ENCODE measurements around the gene SPDYE4. TPM values are rescaled to one million over a fixed set of nuclear protein-coding genes. Genes with fewer than 3 reads are reported as not detected.

The SPDYE4 gene
- polyA plus RNA-seq, 1 experiment = not detected

- Histone ChIP-seq H3K27ac (ENCODE audit: low read depth, low read length) (no peak overlapping the region), H3K9me3 (ENCODE audit: control insufficient read depth, insufficient read depth, low read length) (no peaks in the 10 kb centered on the region), H3K4me3 (ENCODE audit: low read depth, low read length) (no peak overlapping the region), H3K27me3 (ENCODE audit: control insufficient read depth, insufficient read depth, low read length) (peaks cover 8% of the 10 kb centered on the region)
- TF ChIP-seq CTCF (IDR thresholded peaks at IDR 0.05; ENCODE audit: low read depth, low read length) = no peak
- ChIA-PET CTCF (interaction anchor here (1.8 kb wide), 1 partner anchor 398 kb away, joined by 4 read pairs; no protein-coding TSS in a partner anchor), POLR2A (no interaction called here)
- no peak for DNase-seq (ENCODE audit: low read depth, low spot score)
Observed at GRCh38 chr17:8782176-8782575, 23.8 kb upstream of the SPDYE4 start.

- H3K4me3 ChIP-seq (ENCODE audit: low read depth, low read length) = no peak overlapping the region
- no peak overlapping the region for H3K27ac ChIP-seq (ENCODE audit: low read depth, low read length)
- POLR2A ChIA-PET = no interaction called here
- H3K27me3 ChIP-seq (ENCODE audit: control insufficient read depth, insufficient read depth, low read length) = peaks cover 10% of the 10 kb centered on the region
- no peak for TF ChIP-seq CTCF (IDR thresholded peaks at IDR 0.05; ENCODE audit: low read depth, low read length)
- DNase-seq (ENCODE audit: low read depth, low spot score) = no peak
- CTCF ChIA-PET = interaction anchor here (1.8 kb wide), 1 partner anchor 398 kb away, joined by 4 read pairs; no protein-coding TSS in a partner anchor
- H3K9me3 ChIP-seq (ENCODE audit: control insufficient read depth, insufficient read depth, low read length) = no peaks in the 10 kb centered on the region
Observed at GRCh38 chr17:8781776-8782175, 23.4 kb upstream of the SPDYE4 start.

GRCh38 chr17:8776881-8777280, 18.5 kb upstream of the SPDYE4 start:
- ChIA-PET POLR2A (no interaction called here), CTCF (interaction anchor here (1.5 to 2.5 kb wide), 2 partner anchors 9 to 366 kb away, joined by 8 to 20 read pairs; no protein-coding TSS in a partner anchor)
- no peak for DNase-seq (ENCODE audit: low read depth, low spot score)
- Histone ChIP-seq H3K27ac (ENCODE audit: low read depth, low read length) (no peak overlapping the region), H3K4me3 (ENCODE audit: low read depth, low read length) (no peak overlapping the region), H3K9me3 (ENCODE audit: control insufficient read depth, insufficient read depth, low read length) (no peaks in the 10 kb centered on the region), H3K27me3 (ENCODE audit: control insufficient read depth, insufficient read depth, low read length) (peaks cover 11% of the 10 kb centered on the region)
- TF ChIP-seq CTCF (IDR thresholded peaks at IDR 0.05; ENCODE audit: low read depth, low read length) = no peak

GRCh38 chr17:8776248-8776647, 17.9 kb upstream of the SPDYE4 start:
- Histone ChIP-seq H3K27ac (ENCODE audit: low read depth, low read length) (no peak overlapping the region), H3K9me3 (ENCODE audit: control insufficient read depth, insufficient read depth, low read length) (no peaks in the 10 kb centered on the region), H3K4me3 (ENCODE audit: low read depth, low read length) (no peak overlapping the region), H3K27me3 (ENCODE audit: control insufficient read depth, insufficient read depth, low read length) (peaks cover 11% of the 10 kb centered on the region)
- ChIA-PET POLR2A (no interaction called here), CTCF (interaction anchor here (1.5 to 2.5 kb wide), 2 partner anchors 9 to 366 kb away, joined by 8 to 20 read pairs; no protein-coding TSS in a partner anchor)
- TF ChIP-seq CTCF (IDR thresholded peaks at IDR 0.05; ENCODE audit: low read depth, low read length) = no peak
- no peak for DNase-seq (ENCODE audit: low read depth, low spot score)

GRCh38 chr17:8766731-8767130, 8.4 kb upstream of the SPDYE4 start:
- no peak for TF ChIP-seq CTCF (IDR thresholded peaks at IDR 0.05; ENCODE audit: low read depth, low read length)
- CTCF ChIA-PET = interaction anchor here (0.6 to 2.3 kb wide), 2 partner anchors 19 to 744 kb away, joined by 3 to 12 read pairs; no protein-coding TSS in a partner anchor
- POLR2A ChIA-PET = no interaction called here
- H3K27me3 ChIP-seq (ENCODE audit: control insufficient read depth, insufficient read depth, low read length) = peaks cover 7% of the 10 kb centered on the region
- no peaks in the 10 kb centered on the region for H3K9me3 ChIP-seq (ENCODE audit: control insufficient read depth, insufficient read depth, low read length)
- no peak overlapping the region for H3K4me3 ChIP-seq (ENCODE audit: low read depth, low read length)
- no peak for DNase-seq (ENCODE audit: low read depth, low spot score)
- H3K27ac ChIP-seq (ENCODE audit: low read depth, low read length) = no peak overlapping the region

Measured in AG04450 (cell line).